GM23338 (cell line): ENCODE measurements around the gene CEP192. TPM values are rescaled to one million over a fixed set of nuclear protein-coding genes. Genes with fewer than 3 reads are reported as not detected.

Experiments
- ATAC-seq: fragments of 200-7000 bp; cut with Tn5 transposase; 3 replicates; pipeline ENCODE4 v1.9.1; 2020
- DNase-seq: peaks from one replicate; pipeline ENCODE4 v3.0.0-alpha.2; 2015; ENCODE audit warnings: low spot score
- H2AFZ ChIP-seq: fragments of 200-600 bp; sonication (generic); 2 replicates; pipeline ENCODE4 v1.8.0; 2016; ENCODE audit warnings: antibody characterized with exemption, mild to moderate bottlenecking, moderate library complexity
- H3F3A ChIP-seq: fragments of 200-600 bp; sonication (generic); replicated peaks from 2 replicates; pipeline ENCODE4 v1.8.0; 2017; ENCODE audit warnings: antibody characterized with exemption, mixed run types, low read depth
- H3K27ac ChIP-seq: fragments of 200-600 bp; sonication (generic); 2 replicates; pipeline ENCODE4 v1.6.1; 2016; ENCODE audit warnings: low read depth
- H3K27me3 ChIP-seq: fragments of 200-600 bp; sonication (generic); 2 replicates; pipeline ENCODE4 v1.8.0; 2016; ENCODE audit warnings: mild to moderate bottlenecking, mixed run types, moderate library complexity; ENCODE audit not compliant: insufficient read depth
- H3K36me3 ChIP-seq: fragments of 200-600 bp; sonication (generic); 2 replicates; pipeline ENCODE4 v1.8.0; 2016; ENCODE audit warnings: mild to moderate bottlenecking; ENCODE audit not compliant: insufficient read depth
- H3K4me1 ChIP-seq: fragments of 200-600 bp; sonication (generic); 2 replicates; pipeline ENCODE4 v1.8.0; 2016; ENCODE audit warnings: mild to moderate bottlenecking, moderate library complexity; ENCODE audit not compliant: insufficient read depth
- H3K4me2 ChIP-seq: fragments of 200-600 bp; sonication (generic); 2 replicates; pipeline ENCODE4 v1.7.1; 2017; ENCODE audit warnings: mixed run types
- H3K4me3 ChIP-seq: fragments of 200-600 bp; sonication (generic); 2 replicates; pipeline ENCODE4 v1.6.1; 2016; ENCODE audit warnings: mixed run types
- H3K79me2 ChIP-seq: fragments of 200-600 bp; sonication (generic); replicated peaks from 2 replicates; pipeline ENCODE4 v1.8.0; 2017; ENCODE audit warnings: mild to moderate bottlenecking; ENCODE audit not compliant: insufficient read depth
- H3K9me2 ChIP-seq: fragments of 200-600 bp; sonication (generic); 2 replicates; pipeline ENCODE4 v1.8.0; 2017; ENCODE audit not compliant: insufficient read depth
- H4K20me1 ChIP-seq: fragments of 200-600 bp; sonication (generic); replicated peaks from 2 replicates; pipeline ENCODE4 v1.8.0; 2017; ENCODE audit warnings: mild to moderate bottlenecking; ENCODE audit not compliant: insufficient read depth
- H3K27ac Mint-ChIP-seq: 2 replicates; pipeline ENCODE4 v1.8.0; 2020; ENCODE audit warnings: inconsistent platforms, mild to moderate bottlenecking, moderate library complexity, mixed read lengths
- H3K27me3 Mint-ChIP-seq: 3 replicates; pipeline ENCODE4 v1.8.0; 2022; ENCODE audit warnings: low read depth, mild to moderate bottlenecking, moderate library complexity, mixed read lengths, inconsistent platforms; ENCODE audit not compliant: insufficient read depth, poor library complexity
- H3K36me3 Mint-ChIP-seq: 3 replicates; pipeline ENCODE4 v1.8.0; 2021; ENCODE audit warnings: low read depth, mild to moderate bottlenecking, inconsistent platforms, moderate library complexity, mixed read lengths
- H3K4me1 Mint-ChIP-seq: 3 replicates; pipeline ENCODE4 v1.8.0; 2020; ENCODE audit warnings: mild to moderate bottlenecking, inconsistent platforms, mixed read lengths
- H3K4me3 Mint-ChIP-seq: 3 replicates; pipeline ENCODE4 v1.8.0; 2021; ENCODE audit warnings: moderate library complexity, mild to moderate bottlenecking, inconsistent platforms, mixed read lengths
- H3K9me3 Mint-ChIP-seq: 3 replicates; pipeline ENCODE4 v1.8.0; 2020; ENCODE audit warnings: moderate library complexity, mild to moderate bottlenecking, inconsistent platforms, mixed read lengths
- CREB1 ChIP-seq: fragments of 250-450 bp; sonication (Bioruptor Pico); IDR thresholded peaks from 2 replicates; pipeline ENCODE4 v1.5.0; 2020; ENCODE audit warnings: low read depth, mild to moderate bottlenecking, moderate library complexity
- CTCF ChIP-seq, 2 experiments: fragments of 200-600 bp in 1 of 2; sonication (generic) in 1 of 2; conservative IDR thresholded peaks; 2 replicates each; pipeline versions ENCODE4 v1.5.1 to v1.6.1; 2016 to 2017; ENCODE audit warnings: antibody characterized with exemption in 2 of 2, low read depth in 2 of 2, mild to moderate bottlenecking in 2 of 2, moderate library complexity in 1 of 2
- ETS1 ChIP-seq: IDR thresholded peaks from 2 replicates; pipeline ENCODE4 v1.6.1; 2016; ENCODE audit warnings: antibody characterized with exemption
- EZH2 ChIP-seq: fragments of 200-600 bp; sonication (generic); IDR thresholded peaks from one replicate; pipeline ENCODE4 v1.8.0; 2017; ENCODE audit warnings: antibody characterized with exemption, mild to moderate bottlenecking, low read depth; ENCODE audit not compliant: unreplicated experiment
- JUNB ChIP-seq: IDR thresholded peaks from one replicate; pipeline ENCODE4 v1.6.1; 2016; ENCODE audit warnings: antibody characterized with exemption; ENCODE audit not compliant: unreplicated experiment
- NANOG ChIP-seq: IDR thresholded peaks from 2 replicates; pipeline ENCODE4 v1.6.1; 2016; ENCODE audit warnings: antibody characterized with exemption, borderline replicate concordance
- POLR2AphosphoS5 ChIP-seq: IDR thresholded peaks from 2 replicates; pipeline ENCODE4 v1.6.1; 2016; ENCODE audit warnings: antibody characterized with exemption, low read depth
- REST ChIP-seq: IDR thresholded peaks from one replicate; pipeline ENCODE4 v1.6.1; 2018; ENCODE audit warnings: antibody characterized with exemption; ENCODE audit not compliant: unreplicated experiment
- STAT1 ChIP-seq: IDR thresholded peaks from one replicate; pipeline ENCODE4 v1.6.1; 2016; ENCODE audit warnings: antibody characterized with exemption; ENCODE audit not compliant: unreplicated experiment
- ZNF114 ChIP-seq: fragments of 250-450 bp; sonication (Bioruptor Pico); IDR thresholded peaks from 2 replicates; pipeline ENCODE4 v1.5.0; 2020; ENCODE audit warnings: mild to moderate bottlenecking, moderate library complexity
- ZNF331 ChIP-seq: fragments of 250-450 bp; sonication (Bioruptor Pico); IDR thresholded peaks from 2 replicates; pipeline ENCODE4 v1.5.0; 2020; ENCODE audit warnings: low read depth, mild to moderate bottlenecking, moderate library complexity
- ZNF462 ChIP-seq: fragments of 250-450 bp; sonication (Bioruptor Pico); IDR thresholded peaks from 2 replicates; pipeline ENCODE4 v1.5.0; 2020; ENCODE audit warnings: mild to moderate bottlenecking, moderate library complexity
- polyA plus RNA-seq: library from polyadenylated mRNA; unstranded; fragments of >200 nt; fragmentation: Nextera tagmentation; extraction: Ambion mirVana; gene quantifications from 2 replicates; pipeline ENCODE4 v1.2.1, GENCODE V29; 2016
- total RNA-seq: library from RNA; depleted of rRNA; stranded (reverse); fragments of >200 nt; shearing (Covaris generic); gene quantifications from 2 replicates; pipeline ENCODE4 v1.2.3, GENCODE V29; 2014

The CEP192 gene
- total and polyA plus RNA-seq, 2 experiments from 2014 or later, result 15.2 to 30.6 TPM

GRCh38 chr18:13096232-13096631, 105.1 kb downstream of the CEP192 start (continued):
- no peak for TF ChIP-seq ZNF331 (CRISPR knock-in tag)
- TF ChIP-seq ETS1, result no peak

- H3K36me3 ChIP-seq, result peaks cover 30% of the 10 kb centered on the region; the same call in 1 of the 2 replicates
- no peaks in the 10 kb centered on the region for H3K4me1 ChIP-seq
- H3K27me3 ChIP-seq, result no peaks in the 10 kb centered on the region
- no peak overlapping the region for H3K4me2 ChIP-seq
- Mint-ChIP-seq H3K36me3 (peaks cover 86% of the 10 kb centered on the region), H3K27ac (no peak overlapping the region), H3K4me1 (no peaks in the 10 kb centered on the region), H3K4me3 (no peak overlapping the region), H3K27me3 (peaks cover 1% of the 10 kb centered on the region), H3K9me3 (peaks cover 5% of the 10 kb centered on the region; the same call in 2 of the 3 replicates)
- peaks cover 4% of the 10 kb centered on the region; the same call in 1 of the 2 replicates for H4K20me1 ChIP-seq
- H3K4me3 ChIP-seq, result no peak overlapping the region
- no peak for DNase-seq
- no peak for ATAC-seq
- no peak overlapping the region for H2AFZ ChIP-seq
- H3F3A ChIP-seq, result no peaks in the 10 kb centered on the region
- H3K9me2 ChIP-seq, result no peaks in the 10 kb centered on the region
- H3K79me2 ChIP-seq, result no peaks in the 10 kb centered on the region
- no peak overlapping the region for H3K27ac ChIP-seq
- TF ChIP-seq JUNB (no peak), EZH2 (no peak), ZNF462 (CRISPR knock-in tag) (no peak), ETS1 (no peak), REST (no peak), CREB1 (CRISPR knock-in tag) (no peak), CTCF (conservative IDR thresholded peaks at IDR 0.05; ENCODE audit: low read depth in 2 of 2) (no peak), STAT1 (no peak), ZNF331 (CRISPR knock-in tag) (no peak), NANOG (no peak), ZNF114 (CRISPR knock-in tag) (no peak), POLR2AphosphoS5 (no peak)
These were observed 105.6 kb downstream of the CEP192 start for GRCh38 chr18:13096719-13097118.
